WTC11 (cell line): ENCODE results near the gene AKAP13. TPM values are rescaled to one million over a fixed set of nuclear protein-coding genes. Genes with fewer than 3 reads are reported as not detected.

ENCODE experiments used
- ATAC-seq: fragments of 200-7000 bp; cut with Tn5 transposase; 2 replicates; pipeline ENCODE4 v1.10.0; 2021; ENCODE audit warnings: mild to moderate bottlenecking, moderate library complexity
- CTCF ChIA-PET: fragments of 300-600 bp; sonication (Branson Sonifier 250); formaldehyde crosslinking; loops from one replicate; lab custom pipeline; 2021; ENCODE audit warnings: antibody characterized with exemption; lab: Charles Lee
- POLR2A ChIA-PET: fragments of 350-600 bp; sonication (Branson Sonifier 250); formaldehyde crosslinking; loops from one replicate; lab custom pipeline; 2021; ENCODE audit warnings: antibody characterized with exemption; lab: Charles Lee
- DNase-seq: peaks from one replicate; pipeline ENCODE4 v3.0.0; 2021; ENCODE audit warnings: low spot score
- H3K27ac Mint-ChIP-seq: 2 replicates; pipeline ENCODE4 v1.8.0; 2021; ENCODE audit warnings: mixed read lengths
- H3K27me3 Mint-ChIP-seq: 2 replicates; pipeline ENCODE4 v1.8.0; 2021; ENCODE audit warnings: low read depth, mild to moderate bottlenecking, moderate library complexity, mixed read lengths
- H3K36me3 Mint-ChIP-seq: 2 replicates; pipeline ENCODE4 v1.8.0; 2021; ENCODE audit warnings: mixed read lengths
- H3K4me1 Mint-ChIP-seq: 2 replicates; pipeline ENCODE4 v1.8.0; 2022; ENCODE audit warnings: mixed read lengths
- H3K4me3 Mint-ChIP-seq: 2 replicates; pipeline ENCODE4 v1.8.0; 2021; ENCODE audit warnings: mild to moderate bottlenecking, moderate library complexity, mixed read lengths
- H3K9me3 Mint-ChIP-seq: 2 replicates; pipeline ENCODE4 v1.8.0; 2021; ENCODE audit warnings: mixed read lengths
- ESRRA ChIP-seq: sonication (generic); formaldehyde crosslinking; IDR thresholded peaks from 2 replicates; pipeline ENCODE4 v1.8.1; 2022; ENCODE audit warnings: mild to moderate bottlenecking, missing genetic modification reagents, borderline replicate concordance
- IRF2 ChIP-seq: sonication (generic); formaldehyde crosslinking; IDR thresholded peaks from 2 replicates; pipeline ENCODE4 v1.8.0; 2022; ENCODE audit warnings: low read depth, missing genetic modification reagents, borderline replicate concordance
- MAX ChIP-seq: sonication (generic); formaldehyde crosslinking; IDR thresholded peaks from 2 replicates; pipeline ENCODE4 v1.8.0; 2022; ENCODE audit warnings: mild to moderate bottlenecking, missing genetic modification reagents
- NR3C1 ChIP-seq: sonication (generic); formaldehyde crosslinking; conservative IDR thresholded peaks from 2 replicates; pipeline ENCODE4 v1.8.1; 2023; ENCODE audit warnings: low read depth, mild to moderate bottlenecking, missing genetic modification reagents
- OVOL2 ChIP-seq: fragments of 250-450 bp; sonication (Bioruptor Pico); IDR thresholded peaks from 2 replicates; pipeline ENCODE4 v1.9.0; 2021; ENCODE audit warnings: mild to moderate bottlenecking, borderline replicate concordance
- TEAD1 ChIP-seq: sonication (generic); formaldehyde crosslinking; IDR thresholded peaks from 2 replicates; pipeline ENCODE4 v1.8.0; 2022; ENCODE audit warnings: mild to moderate bottlenecking, missing genetic modification reagents
- ZNF138 ChIP-seq: sonication (generic); formaldehyde crosslinking; conservative IDR thresholded peaks from 2 replicates; pipeline ENCODE4 v1.8.1; 2022; ENCODE audit warnings: mild to moderate bottlenecking, moderate library complexity, missing genetic modification reagents
- total RNA-seq: library from RNA; stranded (reverse); gene quantifications from 3 replicates; pipeline ENCODE4 v1.2.3, GENCODE V29; 2021
- TF ChIP-seq, protein P1 (sequence below): fragments of 250-450 bp; sonication (Bioruptor Pico); IDR thresholded peaks from 2 replicates; pipeline ENCODE4 v2.1.2; 2022; ENCODE audit warnings: mild to moderate bottlenecking, moderate library complexity
- TF ChIP-seq, protein P2 (sequence below): sonication (generic); formaldehyde crosslinking; IDR thresholded peaks from 2 replicates; pipeline ENCODE4 v1.8.1; 2022; ENCODE audit warnings: mild to moderate bottlenecking, missing genetic modification reagents, moderate library complexity, borderline replicate concordance
- TF ChIP-seq, protein P3 (sequence below): sonication (generic); formaldehyde crosslinking; IDR thresholded peaks from 2 replicates; pipeline ENCODE4 v1.8.1; 2023; ENCODE audit warnings: mild to moderate bottlenecking, moderate library complexity, missing genetic modification reagents
- TF ChIP-seq, protein P4 (sequence below): sonication (generic); formaldehyde crosslinking; IDR thresholded peaks from 2 replicates; pipeline ENCODE4 v1.8.0; 2023; ENCODE audit warnings: missing genetic modification reagents, mild to moderate bottlenecking, borderline replicate concordance

The AKAP13 gene
- total RNA-seq, 1 experiment from 2014 or later, result 50.3 TPM

- Mint-ChIP-seq H3K9me3 (no peaks in the 10 kb centered on the region), H3K4me1 (peaks cover 40% of the 10 kb centered on the region), H3K36me3 (no peaks in the 10 kb centered on the region)
- ATAC-seq (no peak), DNase-seq (no peak)
- TF ChIP-seq TEAD1 (CRISPR knock-in tag) (no peak), ZNF138 (no peak)
- TF ChIP-seq, all 79 proteins: peak for 0
- Mint-ChIP-seq H3K27ac (no peak overlapping the region), H3K27me3 (no peaks in the 10 kb centered on the region), H3K4me3 (no peak overlapping the region)
- POLR2A ChIA-PET, result interaction anchor here (1.5 kb wide), 1 partner anchor 10 kb away, joined by 3 read pairs; no protein-coding TSS in a partner anchor
- CTCF ChIA-PET, result interaction anchor here (0.8 kb wide), 1 partner anchor 61 kb away, joined by 3 read pairs; no protein-coding TSS in a partner anchor
Measured at GRCh38 chr15:85779249-85779648, 398.8 kb downstream of the AKAP13 start.

DNA sequence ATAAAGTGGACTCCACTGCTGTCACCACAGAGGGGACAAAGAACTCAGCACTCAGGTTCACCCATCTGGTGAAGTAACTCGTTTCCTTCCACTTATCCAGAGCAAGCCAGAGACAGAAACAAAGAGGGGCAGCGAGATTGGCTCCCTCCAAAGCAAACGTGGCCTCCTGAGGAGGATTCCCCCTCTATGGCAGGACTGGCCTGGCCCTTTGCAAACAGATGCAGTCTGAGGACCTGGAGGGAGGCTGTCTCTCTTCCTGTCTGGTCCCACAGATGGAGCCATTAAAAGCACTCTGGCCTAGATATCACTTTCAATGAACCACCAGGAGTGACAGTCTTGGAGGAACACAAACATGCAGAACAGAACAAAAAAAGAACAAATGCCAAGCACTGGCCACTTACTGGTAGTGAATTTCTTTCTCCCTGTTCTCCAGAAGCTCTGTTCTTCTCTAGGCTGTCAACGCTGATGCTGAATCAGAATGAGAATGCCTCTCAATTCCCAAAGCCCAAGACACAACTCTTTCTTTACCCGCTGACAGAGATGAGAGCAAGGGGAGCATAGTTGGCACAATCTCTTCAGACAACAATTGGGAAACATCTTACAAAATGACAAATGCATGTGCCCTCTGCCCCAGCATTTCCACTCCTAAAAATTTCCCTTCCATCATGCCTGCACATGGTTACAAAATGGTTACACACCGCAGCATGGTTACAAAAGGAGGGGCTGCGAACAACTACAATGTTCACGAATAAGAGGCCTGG lies 400.0 kb downstream of the AKAP13 start:
- Mint-ChIP-seq H3K27ac (peak overlapping the region; percentile 10; the same call in 1 of the 2 replicates), H3K9me3 (no peaks in the 10 kb centered on the region), H3K36me3 (no peaks in the 10 kb centered on the region), H3K4me1 (peaks cover 42% of the 10 kb centered on the region), H3K27me3 (no peaks in the 10 kb centered on the region), H3K4me3 (no peak overlapping the region)
- DNase-seq (no peak), ATAC-seq (no peak)
- ChIA-PET CTCF (no interaction called here), POLR2A (no interaction called here)
- TF ChIP-seq ZNF138 (no peak), NR3C1 (no peak), OVOL2 (CRISPR knock-in tag) (no peak), MAX (no peak)
- TF ChIP-seq, protein P1, sequence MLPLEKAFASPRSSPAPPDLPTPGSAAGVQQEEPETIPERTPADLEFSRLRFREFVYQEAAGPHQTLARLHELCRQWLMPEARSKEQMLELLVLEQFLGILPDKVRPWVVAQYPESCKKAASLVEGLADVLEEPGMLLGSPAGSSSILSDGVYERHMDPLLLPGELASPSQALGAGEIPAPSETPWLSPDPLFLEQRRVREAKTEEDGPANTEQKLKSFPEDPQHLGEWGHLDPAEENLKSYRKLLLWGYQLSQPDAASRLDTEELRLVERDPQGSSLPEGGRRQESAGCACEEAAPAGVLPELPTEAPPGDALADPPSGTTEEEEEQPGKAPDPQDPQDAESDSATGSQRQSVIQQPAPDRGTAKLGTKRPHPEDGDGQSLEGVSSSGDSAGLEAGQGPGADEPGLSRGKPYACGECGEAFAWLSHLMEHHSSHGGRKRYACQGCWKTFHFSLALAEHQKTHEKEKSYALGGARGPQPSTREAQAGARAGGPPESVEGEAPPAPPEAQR, result no peak

GRCh38 chr15:85781099-85781498 lies 400.7 kb downstream of the AKAP13 start:
- ChIA-PET CTCF (no interaction called here), POLR2A (no interaction called here)
- DNase-seq (no peak), ATAC-seq (no peak)
- TF ChIP-seq, protein P2, sequence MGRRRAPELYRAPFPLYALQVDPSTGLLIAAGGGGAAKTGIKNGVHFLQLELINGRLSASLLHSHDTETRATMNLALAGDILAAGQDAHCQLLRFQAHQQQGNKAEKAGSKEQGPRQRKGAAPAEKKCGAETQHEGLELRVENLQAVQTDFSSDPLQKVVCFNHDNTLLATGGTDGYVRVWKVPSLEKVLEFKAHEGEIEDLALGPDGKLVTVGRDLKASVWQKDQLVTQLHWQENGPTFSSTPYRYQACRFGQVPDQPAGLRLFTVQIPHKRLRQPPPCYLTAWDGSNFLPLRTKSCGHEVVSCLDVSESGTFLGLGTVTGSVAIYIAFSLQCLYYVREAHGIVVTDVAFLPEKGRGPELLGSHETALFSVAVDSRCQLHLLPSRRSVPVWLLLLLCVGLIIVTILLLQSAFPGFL (CRISPR knock-in tag), result no peak
- TF ChIP-seq ESRRA (no peak), IRF2 (CRISPR knock-in tag) (no peak)
- TF ChIP-seq, protein P3, sequence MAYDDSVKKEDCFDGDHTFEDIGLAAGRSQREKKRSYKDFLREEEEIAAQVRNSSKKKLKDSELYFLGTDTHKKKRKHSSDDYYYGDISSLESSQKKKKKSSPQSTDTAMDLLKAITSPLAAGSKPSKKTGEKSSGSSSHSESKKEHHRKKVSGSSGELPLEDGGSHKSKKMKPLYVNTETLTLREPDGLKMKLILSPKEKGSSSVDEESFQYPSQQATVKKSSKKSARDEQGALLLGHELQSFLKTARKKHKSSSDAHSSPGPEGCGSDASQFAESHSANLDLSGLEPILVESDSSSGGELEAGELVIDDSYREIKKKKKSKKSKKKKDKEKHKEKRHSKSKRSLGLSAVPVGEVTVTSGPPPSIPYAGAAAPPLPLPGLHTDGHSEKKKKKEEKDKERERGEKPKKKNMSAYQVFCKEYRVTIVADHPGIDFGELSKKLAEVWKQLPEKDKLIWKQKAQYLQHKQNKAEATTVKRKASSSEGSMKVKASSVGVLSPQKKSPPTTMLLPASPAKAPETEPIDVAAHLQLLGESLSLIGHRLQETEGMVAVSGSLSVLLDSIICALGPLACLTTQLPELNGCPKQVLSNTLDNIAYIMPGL (CRISPR knock-in tag), result no peak
- TF ChIP-seq, protein P4, sequence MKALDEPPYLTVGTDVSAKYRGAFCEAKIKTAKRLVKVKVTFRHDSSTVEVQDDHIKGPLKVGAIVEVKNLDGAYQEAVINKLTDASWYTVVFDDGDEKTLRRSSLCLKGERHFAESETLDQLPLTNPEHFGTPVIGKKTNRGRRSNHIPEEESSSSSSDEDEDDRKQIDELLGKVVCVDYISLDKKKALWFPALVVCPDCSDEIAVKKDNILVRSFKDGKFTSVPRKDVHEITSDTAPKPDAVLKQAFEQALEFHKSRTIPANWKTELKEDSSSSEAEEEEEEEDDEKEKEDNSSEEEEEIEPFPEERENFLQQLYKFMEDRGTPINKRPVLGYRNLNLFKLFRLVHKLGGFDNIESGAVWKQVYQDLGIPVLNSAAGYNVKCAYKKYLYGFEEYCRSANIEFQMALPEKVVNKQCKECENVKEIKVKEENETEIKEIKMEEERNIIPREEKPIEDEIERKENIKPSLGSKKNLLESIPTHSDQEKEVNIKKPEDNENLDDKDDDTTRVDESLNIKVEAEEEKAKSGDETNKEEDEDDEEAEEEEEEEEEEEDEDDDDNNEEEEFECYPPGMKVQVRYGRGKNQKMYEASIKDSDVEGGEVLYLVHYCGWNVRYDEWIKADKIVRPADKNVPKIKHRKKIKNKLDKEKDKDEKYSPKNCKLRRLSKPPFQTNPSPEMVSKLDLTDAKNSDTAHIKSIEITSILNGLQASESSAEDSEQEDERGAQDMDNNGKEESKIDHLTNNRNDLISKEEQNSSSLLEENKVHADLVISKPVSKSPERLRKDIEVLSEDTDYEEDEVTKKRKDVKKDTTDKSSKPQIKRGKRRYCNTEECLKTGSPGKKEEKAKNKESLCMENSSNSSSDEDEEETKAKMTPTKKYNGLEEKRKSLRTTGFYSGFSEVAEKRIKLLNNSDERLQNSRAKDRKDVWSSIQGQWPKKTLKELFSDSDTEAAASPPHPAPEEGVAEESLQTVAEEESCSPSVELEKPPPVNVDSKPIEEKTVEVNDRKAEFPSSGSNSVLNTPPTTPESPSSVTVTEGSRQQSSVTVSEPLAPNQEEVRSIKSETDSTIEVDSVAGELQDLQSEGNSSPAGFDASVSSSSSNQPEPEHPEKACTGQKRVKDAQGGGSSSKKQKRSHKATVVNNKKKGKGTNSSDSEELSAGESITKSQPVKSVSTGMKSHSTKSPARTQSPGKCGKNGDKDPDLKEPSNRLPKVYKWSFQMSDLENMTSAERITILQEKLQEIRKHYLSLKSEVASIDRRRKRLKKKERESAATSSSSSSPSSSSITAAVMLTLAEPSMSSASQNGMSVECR (CRISPR knock-in tag), result no peak
- Mint-ChIP-seq H3K27ac (no peak overlapping the region), H3K36me3 (no peaks in the 10 kb centered on the region), H3K4me3 (no peak overlapping the region), H3K4me1 (peaks cover 47% of the 10 kb centered on the region), H3K9me3 (no peaks in the 10 kb centered on the region), H3K27me3 (no peaks in the 10 kb centered on the region)
